ENCODE measurements around the gene TAX1BP3. TPM values are rescaled to one million over a fixed set of nuclear protein-coding genes. Genes with fewer than 3 reads are reported as not detected.
A peak's percentile ranks its signal among the peaks of the same experiment; 100 is the strongest.

The TAX1BP3 gene
- total RNA-seq, 1 donor from 2014 or later, result 158 TPM

DNA sequence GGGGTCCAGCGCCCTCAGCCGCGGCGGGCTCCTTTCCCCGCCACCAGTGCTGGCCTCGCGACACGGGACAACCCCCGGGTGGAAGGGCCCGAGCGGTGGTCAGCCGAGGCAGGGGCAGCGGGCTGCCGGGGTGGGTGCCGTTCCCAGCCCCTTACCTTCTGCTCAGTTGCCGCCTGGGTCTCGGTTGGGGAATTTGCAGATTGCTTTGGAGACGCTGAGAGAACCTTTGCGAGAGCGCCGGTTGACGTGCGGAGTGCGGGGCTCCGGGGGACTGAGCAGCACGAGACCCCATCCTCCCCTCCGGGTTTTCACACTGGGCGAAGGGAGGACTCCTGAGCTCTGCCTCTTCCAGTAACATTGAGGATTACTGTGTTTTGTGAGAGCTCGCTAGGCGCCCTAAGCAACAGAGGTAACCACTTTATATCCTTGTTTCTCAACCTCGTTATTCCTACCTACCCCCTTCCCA is 31.4 kb downstream of the TAX1BP3 start:
- no peak for DNase-seq (ENCODE audit: low spot score)
- intact Hi-C loops (cut with DNase I), result loop anchor here (2.0 to 10.0 kb wide), 2 partner anchors 30 to 102 kb away; no protein-coding TSS in a partner anchor

DNA sequence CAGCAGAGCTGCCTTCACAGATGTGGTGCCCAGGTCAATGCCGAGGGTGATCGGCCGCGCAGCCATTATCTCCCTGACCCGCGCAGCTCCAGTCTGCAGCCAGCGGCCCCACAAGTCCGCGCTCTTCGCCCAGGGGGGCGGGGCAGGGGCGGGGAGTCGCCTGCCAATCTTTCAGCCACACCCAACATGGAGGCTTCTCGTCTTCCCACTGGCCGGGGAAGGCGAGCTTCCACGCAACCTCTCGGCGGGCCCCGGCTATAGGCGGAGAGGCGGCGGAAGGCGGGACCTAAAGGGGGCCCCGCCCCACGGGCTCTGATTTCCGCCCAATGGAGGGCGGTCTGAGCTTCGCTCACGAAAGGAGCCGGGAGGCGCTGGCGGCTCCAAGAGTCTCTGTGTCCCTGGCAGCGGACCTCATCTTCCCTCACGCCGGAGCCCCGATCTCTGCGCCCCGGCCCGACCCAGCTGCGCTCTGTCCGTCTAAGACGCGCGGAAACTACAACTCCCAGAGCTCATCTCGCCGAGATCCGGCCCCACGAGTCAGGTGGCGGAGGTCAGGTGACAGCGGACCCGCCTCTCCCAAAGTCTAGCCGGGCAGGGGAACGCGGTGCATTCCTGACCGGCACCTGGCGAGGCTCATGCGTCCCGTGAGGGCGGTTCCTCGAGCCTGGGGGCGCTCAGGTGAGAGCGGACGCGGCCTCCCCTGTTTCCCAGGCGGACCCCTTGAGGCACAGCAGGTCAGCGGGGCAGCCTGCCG is 32.0 kb downstream of the TAX1BP3 start, which contains the start of the genes CTNS and SHPK:
Gene CTNS (plus strand): TSS at position 607 of the 754 bp plus-strand sequence. CDS start 3,447 bp downstream, outside the sequence.
Gene SHPK (minus strand): TSS at position 97 of the 754 bp plus-strand sequence. CDS start 31 bp downstream, at position 66.
- peak; percentile 98 for DNase-seq (ENCODE audit: low spot score)
- intact Hi-C loops (cut with DNase I), result loop anchor here (2.0 to 10.0 kb wide), 2 partner anchors 30 to 102 kb away; no protein-coding TSS in a partner anchor

DNA sequence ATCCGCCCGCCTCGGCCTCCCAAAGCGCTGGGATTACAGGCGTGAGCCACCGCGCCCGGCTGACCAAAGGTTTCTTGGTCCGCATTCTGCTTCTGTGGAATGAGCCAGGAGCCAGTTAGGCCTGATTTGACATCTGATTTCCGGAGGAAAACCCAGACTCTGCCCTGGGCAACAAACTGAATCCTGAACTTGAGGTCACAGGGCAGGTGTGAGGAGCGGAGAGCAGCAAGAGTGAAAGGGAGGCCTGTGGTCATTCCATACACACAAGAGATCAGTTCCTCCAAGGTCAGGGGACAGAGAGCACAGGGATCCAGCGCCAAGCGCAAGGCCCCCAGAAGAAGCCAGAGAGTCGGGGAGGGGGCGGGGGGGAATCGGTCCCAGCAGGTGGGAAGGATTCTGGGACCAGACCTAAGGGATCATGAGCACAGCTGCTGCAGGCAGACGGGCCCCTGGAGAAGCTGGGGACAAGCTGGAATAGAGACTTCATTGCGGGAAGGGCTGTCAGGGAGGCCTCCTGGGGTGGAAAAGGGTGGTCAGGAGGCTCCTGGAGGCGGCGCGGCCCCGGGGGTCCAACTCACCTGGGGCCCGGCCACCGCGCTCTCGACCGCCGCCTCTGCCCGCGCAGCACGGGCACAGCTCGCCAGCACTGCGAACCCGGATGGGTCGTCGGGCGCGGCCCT is 32.8 kb downstream of the TAX1BP3 start:
- intact Hi-C loops (cut with DNase I), result loop anchor here (2.0 to 10.0 kb wide), 2 partner anchors 31 to 101 kb away; no protein-coding TSS in a partner anchor
- no peak for DNase-seq (ENCODE audit: low spot score)

DNA sequence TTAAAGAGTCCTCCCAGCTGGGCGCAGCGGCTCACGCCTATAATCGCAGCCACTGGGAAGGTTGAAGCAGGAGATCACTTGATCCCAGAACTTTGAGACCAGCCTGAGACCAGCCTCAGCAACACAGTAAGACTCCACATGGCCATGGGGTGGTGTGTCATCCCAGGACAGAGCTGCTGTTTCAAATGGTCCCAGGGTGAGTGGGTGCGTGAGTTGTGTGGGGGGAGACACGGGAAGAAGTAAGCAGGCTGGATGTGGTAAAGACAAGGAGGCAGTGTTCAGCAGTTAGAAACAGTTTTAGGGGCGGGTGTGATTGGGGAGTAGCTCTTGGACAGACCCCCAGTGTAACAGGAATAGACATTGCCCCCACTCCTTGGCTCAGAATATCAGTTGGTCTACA is 36.1 kb downstream of the TAX1BP3 start:
- intact Hi-C loops (cut with DNase I), result loop anchor here (10.0 kb wide), 1 partner anchor 97 kb away; no protein-coding TSS in a partner anchor
- DNase-seq (ENCODE audit: low spot score), result no peak

DNA sequence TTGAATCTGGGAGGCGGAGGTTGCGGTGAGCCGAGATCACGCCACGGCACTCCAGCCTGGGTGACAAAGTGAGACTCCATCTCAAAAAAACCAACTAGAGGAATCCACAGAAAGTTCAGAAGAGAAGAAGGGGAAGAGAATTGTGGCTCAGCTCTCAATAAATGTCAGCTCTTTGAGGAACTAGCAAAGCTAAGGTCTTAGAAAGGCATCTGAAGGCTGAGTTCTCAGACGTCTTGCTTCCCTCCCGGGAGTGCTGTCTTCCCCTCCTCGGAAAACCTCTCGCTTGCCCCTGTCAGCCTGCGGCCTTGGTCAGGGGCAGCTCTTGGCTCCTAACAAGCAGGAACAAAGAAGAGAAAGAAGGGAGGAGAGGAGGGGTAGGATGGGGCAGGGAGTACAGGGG is 37.6 kb downstream of the TAX1BP3 start:
- DNase-seq (ENCODE audit: low spot score), result no peak
- intact Hi-C loops (cut with DNase I), result loop anchor here (10.0 kb wide), 1 partner anchor 96 kb away; no protein-coding TSS in a partner anchor

DNA sequence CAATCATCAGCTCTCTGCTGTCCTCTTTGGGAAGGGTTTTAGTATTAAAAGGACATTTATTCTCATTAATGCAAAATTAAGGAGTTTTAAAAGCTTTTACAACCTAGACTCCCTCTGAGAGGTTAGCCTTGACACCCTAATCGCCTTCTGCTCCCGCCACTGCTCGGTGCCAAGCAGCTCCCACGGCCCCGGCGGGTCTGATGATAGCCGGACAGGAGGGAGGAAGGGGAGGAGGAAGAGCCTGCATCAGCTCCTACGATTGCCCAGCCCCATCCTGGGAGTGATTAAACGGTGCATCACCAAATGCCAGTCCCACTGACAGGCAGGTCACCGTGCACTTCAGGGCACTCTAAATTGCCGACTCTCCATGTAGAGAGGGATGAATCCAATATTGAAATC is 40.6 kb downstream of the TAX1BP3 start:
- DNase-seq (ENCODE audit: low spot score), result no peak
- intact Hi-C loops (cut with DNase I), result no loop called here

DNA sequence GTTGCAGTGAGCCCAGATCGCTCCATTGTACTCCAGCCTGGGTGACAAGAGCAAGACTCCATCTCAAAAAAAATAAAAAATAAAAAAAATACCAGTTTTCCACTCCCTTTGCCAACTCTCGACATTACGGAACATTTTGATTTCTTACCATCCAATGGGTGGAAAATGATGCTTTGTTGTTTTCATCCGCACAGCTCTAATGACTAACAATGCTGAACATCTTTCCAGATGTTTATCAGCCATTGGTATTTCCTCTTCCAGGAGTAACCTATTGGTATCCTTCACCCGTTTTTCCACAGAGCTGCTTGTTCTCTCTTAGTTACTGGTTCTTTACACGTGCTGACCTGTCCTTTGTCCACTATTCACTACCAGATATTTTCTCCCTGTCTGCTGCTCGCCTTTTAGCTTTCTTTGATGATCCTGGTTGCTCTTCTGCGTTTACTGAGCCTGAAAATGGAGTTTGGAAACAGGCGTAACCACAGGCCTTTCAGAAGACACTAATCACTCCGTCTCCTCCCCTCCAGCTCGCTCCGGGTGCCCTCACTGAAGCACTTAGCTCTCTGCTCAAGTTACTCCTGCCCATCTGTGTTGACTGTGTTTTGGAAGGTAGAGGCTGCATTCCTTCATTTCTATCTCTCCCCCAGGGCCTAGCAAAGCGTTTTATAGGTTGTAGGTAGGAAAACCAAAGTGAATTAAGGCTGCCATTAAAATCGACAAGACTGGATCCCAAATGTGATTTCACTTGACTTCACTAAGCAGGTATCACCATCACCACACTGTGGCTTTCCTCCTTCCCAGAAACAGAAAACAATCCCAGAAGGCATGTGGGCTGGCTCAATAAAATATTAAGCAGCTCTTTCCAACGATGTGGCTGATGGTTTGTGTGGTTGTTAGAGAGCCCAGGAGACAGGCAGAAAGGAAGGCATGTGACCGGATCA is 41.3 kb downstream of the TAX1BP3 start:
- DNase-seq (ENCODE audit: low spot score), result no peak
- intact Hi-C loops (cut with DNase I), result no loop called here

DNA sequence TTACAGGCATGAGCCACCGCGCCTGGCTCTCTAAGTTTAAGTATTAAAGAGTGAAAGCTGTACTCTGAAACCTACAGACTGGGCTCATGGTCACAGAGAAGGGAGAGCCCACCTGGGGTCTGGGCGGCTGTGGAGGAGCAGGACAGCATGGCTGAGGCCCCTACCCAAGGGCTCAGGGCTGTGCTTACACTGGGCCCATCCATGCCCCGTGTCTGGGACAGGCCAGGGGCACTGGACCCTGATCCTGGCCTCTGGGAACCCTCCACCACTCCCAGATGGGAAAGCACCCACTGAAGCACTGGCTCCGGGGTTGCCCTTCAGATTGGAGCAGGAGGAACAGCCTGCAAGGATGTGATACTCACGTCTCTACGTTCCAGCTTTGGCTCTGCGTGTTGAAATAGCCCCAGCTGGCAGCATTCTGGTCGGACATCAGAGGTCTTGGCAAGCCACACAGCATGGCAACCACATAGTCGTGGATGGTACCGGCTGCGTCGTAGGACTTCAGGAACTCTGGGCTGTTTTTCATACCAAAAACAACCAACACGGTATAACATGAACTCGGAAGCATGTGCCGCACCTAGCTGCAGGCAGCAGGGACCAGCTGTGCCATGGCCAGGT is 45.3 kb downstream of the TAX1BP3 start:
- intact Hi-C loops (cut with DNase I), result no loop called here
- no peak for DNase-seq (ENCODE audit: low spot score)

DNA sequence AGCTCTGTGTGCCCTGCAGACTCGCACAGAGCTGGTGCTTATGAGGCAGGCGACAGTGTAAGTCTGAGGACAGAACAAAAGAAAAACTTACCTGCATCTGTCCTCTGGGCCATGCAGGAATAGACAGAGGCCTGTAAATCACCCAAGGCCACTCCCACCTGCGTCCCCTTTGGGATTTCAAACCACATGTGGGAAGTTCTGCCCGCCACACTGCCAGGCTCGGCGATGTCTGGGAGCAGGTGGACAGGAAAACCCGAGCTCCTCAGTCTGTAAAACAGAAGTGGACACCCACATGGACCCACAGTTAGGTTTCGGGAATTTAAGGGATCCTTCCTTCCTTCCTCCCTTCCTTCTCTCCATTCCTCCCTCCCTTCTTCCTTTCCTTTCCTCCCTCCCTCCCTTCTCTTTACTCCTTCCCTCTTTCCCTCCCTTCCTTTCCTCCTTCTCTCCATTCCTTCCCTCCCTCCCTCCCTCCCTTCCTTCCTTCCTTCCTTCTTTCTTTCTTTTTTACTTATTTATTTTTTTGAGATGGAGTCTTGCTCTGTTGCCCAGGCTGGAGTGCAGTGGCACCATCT is 47.1 kb downstream of the TAX1BP3 start:
- no peak for DNase-seq (ENCODE audit: low spot score)
- intact Hi-C loops (cut with DNase I), result no loop called here

DNA sequence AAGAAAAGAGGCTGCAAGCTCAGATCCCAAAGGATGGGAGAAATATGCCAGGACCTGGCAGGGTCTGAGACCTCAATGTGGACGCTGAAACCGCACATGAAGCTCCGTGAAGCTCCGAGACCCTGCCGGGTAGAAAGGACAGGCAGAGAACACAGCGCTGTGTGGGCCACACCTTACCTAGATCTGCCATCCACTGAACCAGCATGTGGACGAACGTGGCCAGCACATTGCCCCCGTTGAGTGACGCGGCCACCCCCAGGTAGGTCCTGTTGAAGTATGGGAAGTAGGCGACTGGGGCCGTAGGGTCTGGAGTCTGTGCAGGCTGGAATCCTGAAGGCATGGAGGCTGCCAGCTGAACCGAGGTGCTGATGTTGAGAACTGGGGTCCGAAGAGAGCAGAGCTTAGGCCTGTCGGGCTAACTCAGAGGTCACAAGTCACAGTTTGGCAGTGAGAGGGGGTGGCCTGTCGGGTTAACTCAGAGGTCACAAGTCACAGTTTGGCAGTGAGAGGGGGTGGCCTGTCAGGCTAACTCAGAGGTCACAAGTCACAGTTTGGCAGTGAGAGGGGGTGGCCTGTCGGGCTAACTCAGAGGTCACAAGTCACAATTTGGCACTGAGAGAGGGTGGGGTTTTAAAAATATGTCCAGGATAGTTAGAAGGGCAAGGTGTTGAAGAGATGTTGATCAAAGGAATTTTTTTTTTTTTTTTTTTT is 53.1 kb downstream of the TAX1BP3 start:
- intact Hi-C loops (cut with DNase I), result no loop called here
- no peak for DNase-seq (ENCODE audit: low spot score)

DNA sequence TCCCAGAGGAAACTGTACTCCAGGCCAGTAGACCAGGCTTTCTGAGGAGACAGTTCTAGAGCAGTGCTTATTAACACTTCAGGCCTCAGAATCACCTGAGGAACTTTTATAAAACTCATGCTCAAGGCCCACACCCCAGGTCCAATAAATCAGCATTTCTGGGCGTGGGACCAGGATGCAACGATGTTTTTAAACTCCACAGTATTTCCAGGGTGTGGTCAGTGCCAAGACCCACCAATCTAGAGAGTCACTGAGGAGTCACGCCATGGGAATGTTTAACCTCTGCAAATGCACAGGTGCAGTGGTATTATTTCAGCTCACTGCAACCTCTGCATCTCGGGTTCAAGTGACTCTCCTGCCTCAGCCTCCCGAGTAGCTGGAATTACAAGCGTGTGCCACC is 55.3 kb downstream of the TAX1BP3 start:
- intact Hi-C loops (cut with DNase I), result no loop called here
- no peak for DNase-seq (ENCODE audit: low spot score)

Other genes starting within 250 kb of the TAX1BP3 start
- gene OR1E2, start 234.7 kb downstream of the TAX1BP3 start, total RNA-seq, result not detected
- not detected for gene SPATA22, start 196.8 kb downstream of the TAX1BP3 start, total RNA-seq
- gene ASPA, start 192.6 kb downstream of the TAX1BP3 start, total RNA-seq, result 0.94 TPM
- 1.0 TPM for gene TRPV3, start 110.8 kb downstream of the TAX1BP3 start, total RNA-seq
- 4.8 TPM for gene TRPV1, start 59.2 kb downstream of the TAX1BP3 start, total RNA-seq
- 4.8 TPM for gene SHPK, start 32.3 kb downstream of the TAX1BP3 start, total RNA-seq
- 6.4 TPM for gene CTNS, start 31.8 kb downstream of the TAX1BP3 start, total RNA-seq
- gene EMC6, start 234 bp upstream of the TAX1BP3 start, total RNA-seq, result 54.0 TPM
- 37.9 TPM for gene P2RX5, start 27.6 kb upstream of the TAX1BP3 start, total RNA-seq
- gene HASPIN, start 55.3 kb upstream of the TAX1BP3 start, total RNA-seq, result 0.30 TPM
- 20.3 TPM for gene ITGAE, start 132.6 kb upstream of the TAX1BP3 start, total RNA-seq
- gene NCBP3, start 177.7 kb upstream of the TAX1BP3 start, total RNA-seq, result 32.8 TPM
- gene CAMKK1, start 224.5 kb upstream of the TAX1BP3 start, total RNA-seq, result 5.2 TPM
- 5.1 TPM for gene P2RX1, start 247.9 kb upstream of the TAX1BP3 start, total RNA-seq

All from cardiac septum (tissue), 1 donor.